ENCODE data around the gene TBC1D14. TPM values are rescaled to one million over a fixed set of nuclear protein-coding genes. Genes with fewer than 3 reads are reported as not detected.

The TBC1D14 gene
- total and polyA plus RNA-seq, 10 of the 15 experiments (the other 5 are each of a cell fraction or from before 2014, with no cell fraction given) = 0.87 to 39.3 (median 30.1) TPM

DNA sequence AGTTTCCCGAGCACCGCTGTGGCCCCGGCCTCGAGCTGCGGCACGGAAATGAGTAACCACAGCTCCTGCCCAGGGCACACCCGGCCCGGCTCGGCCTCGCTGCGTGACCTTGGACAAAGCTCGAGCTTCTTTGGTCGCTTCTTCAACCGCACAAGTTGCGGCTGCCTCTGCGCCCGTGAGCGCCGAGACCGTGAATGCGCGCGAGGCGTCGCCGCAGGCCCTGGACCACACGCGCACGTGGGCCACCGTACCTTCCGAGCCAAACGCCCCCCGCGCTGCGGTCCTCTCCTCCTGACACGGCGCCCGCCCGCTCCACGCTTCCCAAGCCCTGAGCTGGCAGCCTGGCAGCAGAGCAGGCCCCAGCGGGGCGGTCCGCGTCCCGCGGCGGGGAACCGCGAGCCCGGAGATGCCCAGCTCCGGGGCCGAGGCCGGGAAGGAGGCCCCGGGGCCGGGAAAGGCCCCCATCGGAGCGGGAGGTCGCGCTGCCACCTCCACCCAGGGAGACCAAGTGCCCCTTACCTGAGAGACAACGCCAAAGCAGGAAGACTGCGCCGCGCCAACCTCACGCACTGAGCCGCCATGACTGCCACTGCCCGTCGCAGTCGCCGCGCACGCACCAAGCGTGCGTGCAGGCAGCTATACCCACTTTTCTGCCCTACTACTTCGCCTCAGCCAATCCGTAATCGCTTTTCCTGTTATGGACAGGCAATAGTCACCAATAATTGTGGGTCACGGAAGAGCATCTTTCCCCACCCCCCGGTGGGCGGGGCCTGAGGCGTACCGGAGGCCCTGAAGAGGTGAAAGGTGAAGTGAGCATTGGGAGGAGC is 158.0 kb downstream of the TBC1D14 start, which contains the start of gene GRPEL1 (continued):
- no peak for TF ChIP-seq REST (IDR thresholded peaks at IDR 0.05; ENCODE audit: low read depth, low read length)
- TF ChIP-seq ZNF207 (IDR thresholded peaks at IDR 0.05; ENCODE audit: borderline replicate concordance) = peak; percentile 86
- no peak for TF ChIP-seq TBL1XR1 (IDR thresholded peaks at IDR 0.05; ENCODE audit: low read depth, low read length)
- no peak for TF ChIP-seq IKZF2 (IDR thresholded peaks at IDR 0.05)
- no peak for TF ChIP-seq SREBF1 (IDR thresholded peaks at IDR 0.05; ENCODE audit: low read length)
- no peak for TF ChIP-seq E2F4 (IDR thresholded peaks at IDR 0.05; ENCODE audit: low read depth, low read length)
- no peak for TF ChIP-seq ZNF274 (IDR thresholded peaks at IDR 0.05; ENCODE audit: insufficient read depth, insufficient read length)
- peak; percentile 47 for TF ChIP-seq MYC (IDR thresholded peaks at IDR 0.05; ENCODE audit: insufficient read depth, insufficient read length, insufficient replicate concordance, low read length, severe bottlenecking)
- no peak for TF ChIP-seq EGR1 (IDR thresholded peaks at IDR 0.05; ENCODE audit: borderline replicate concordance in 1 of 2, low read depth in 2 of 2, low read length in 2 of 2)
- TF ChIP-seq, protein P1, sequence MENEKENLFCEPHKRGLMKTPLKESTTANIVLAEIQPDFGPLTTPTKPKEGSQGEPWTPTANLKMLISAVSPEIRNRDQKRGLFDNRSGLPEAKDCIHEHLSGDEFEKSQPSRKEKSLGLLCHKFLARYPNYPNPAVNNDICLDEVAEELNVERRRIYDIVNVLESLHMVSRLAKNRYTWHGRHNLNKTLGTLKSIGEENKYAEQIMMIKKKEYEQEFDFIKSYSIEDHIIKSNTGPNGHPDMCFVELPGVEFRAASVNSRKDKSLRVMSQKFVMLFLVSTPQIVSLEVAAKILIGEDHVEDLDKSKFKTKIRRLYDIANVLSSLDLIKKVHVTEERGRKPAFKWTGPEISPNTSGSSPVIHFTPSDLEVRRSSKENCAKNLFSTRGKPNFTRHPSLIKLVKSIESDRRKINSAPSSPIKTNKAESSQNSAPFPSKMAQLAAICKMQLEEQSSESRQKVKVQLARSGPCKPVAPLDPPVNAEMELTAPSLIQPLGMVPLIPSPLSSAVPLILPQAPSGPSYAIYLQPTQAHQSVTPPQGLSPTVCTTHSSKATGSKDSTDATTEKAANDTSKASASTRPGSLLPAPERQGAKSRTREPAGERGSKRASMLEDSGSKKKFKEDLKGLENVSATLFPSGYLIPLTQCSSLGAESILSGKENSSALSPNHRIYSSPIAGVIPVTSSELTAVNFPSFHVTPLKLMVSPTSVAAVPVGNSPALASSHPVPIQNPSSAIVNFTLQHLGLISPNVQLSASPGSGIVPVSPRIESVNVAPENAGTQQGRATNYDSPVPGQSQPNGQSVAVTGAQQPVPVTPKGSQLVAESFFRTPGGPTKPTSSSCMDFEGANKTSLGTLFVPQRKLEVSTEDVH (IDR thresholded peaks at IDR 0.05; ENCODE audit: low read depth, partially characterized antibody) = no peak
- peak; percentile 91 for TF ChIP-seq DPF2 (IDR thresholded peaks at IDR 0.05)
- no peak for TF ChIP-seq RAD21 (IDR thresholded peaks at IDR 0.05; ENCODE audit: insufficient read depth, low read depth, low read length)
- TF ChIP-seq KAT2A (conservative IDR thresholded peaks at IDR 0.05; ENCODE audit: control insufficient read depth, low read depth, low read length) = no peak
- TF ChIP-seq, protein P2, sequence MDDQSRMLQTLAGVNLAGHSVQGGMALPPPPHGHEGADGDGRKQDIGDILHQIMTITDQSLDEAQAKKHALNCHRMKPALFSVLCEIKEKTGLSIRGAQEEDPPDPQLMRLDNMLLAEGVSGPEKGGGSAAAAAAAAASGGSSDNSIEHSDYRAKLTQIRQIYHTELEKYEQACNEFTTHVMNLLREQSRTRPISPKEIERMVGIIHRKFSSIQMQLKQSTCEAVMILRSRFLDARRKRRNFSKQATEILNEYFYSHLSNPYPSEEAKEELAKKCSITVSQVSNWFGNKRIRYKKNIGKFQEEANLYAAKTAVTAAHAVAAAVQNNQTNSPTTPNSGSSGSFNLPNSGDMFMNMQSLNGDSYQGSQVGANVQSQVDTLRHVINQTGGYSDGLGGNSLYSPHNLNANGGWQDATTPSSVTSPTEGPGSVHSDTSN (IDR thresholded peaks at IDR 0.05; ENCODE audit: insufficient replicate concordance, low read depth, low read length) = peak; percentile 98
- no peak for TF ChIP-seq SUPT20H (IDR thresholded peaks at IDR 0.05; ENCODE audit: borderline replicate concordance, control insufficient read depth, low read depth, low read length)
